HG02759 (cell line): Measurements from ENCODE around the gene TIPARP.

Experiments
- ATAC-seq: cut with Tn5 transposase; IDR thresholded peaks from one replicate; pipeline ENCODE4 v1.9.1; 2021; ENCODE audit warnings: mild to moderate bottlenecking, moderate library complexity; ENCODE audit not compliant: unreplicated experiment

TIPARP gene

DNA sequence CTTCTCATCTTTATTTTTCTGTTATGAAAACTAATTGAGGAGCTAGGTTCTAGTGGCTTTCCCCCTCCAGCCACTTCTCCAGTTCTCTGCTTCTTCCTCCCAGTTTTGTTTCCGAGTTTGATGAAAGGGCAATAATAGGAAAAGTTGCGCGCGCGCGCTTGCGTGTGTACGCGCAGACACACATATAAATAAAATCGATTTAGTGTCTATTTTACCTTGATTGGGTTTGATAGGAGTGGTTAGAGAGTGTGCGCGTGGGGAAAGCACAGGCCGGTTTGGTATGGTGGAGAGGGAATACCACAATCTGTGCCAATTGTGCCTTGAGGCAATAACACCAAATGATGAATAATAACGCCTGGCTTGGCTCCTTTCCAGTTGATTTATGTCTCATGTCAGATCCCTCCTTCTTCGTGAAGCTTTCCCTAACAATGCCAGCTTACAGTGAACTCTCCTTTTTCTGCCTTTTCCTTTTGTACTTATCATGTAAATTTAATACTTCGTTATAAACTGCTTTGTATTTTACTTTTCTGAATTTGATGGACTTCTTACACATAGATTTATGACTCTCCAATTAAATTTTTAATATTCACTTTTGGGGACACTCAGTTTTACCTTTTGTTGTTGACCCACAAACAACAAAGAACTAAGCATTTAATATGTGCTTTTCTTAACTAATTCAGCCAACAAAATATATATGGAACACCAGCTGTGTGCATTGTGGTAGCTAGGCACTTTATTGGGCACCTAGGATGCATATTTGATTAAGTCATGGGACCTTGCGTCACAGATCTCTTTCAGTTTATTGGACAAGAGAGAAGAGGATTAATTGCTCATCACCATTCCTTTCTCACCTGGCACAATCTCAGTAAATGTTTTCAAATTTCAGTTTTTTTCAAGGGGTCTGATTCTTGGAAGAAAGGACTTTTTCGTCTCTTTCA is 1.7 kb downstream of the TIPARP start:
- no peak for ATAC-seq

DNA sequence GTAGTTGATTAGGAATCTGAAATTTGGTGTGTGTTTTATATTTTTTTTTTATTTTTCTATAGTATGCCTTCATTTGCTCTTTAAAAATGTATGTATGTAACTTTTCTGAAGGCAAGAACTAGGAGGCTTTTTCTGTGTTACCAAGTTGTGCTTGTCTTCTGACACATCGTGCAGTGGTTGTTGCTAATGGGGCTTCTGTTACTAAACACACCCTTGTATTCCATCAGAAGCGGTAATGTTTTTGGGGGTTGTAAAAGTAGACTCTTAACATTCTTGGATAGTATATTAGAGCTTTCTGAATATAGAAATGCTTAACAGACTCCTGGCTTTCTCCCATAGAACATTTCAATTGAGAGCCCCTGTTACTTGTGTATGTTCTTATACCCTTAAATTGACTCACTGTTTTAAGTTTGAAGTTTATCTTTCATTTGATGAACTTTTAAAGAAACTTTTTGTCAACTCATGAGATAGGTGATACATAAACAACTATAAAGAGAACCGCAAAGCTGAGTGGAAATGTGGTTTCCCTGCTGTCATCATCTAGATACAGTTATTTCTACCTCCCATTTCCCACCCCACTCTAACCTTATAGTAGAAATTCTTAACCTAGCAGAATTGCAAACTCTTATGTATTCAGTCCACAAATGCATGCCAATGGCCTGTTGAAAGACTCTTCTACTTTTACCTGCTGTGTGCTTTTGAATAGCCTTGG is 2.5 kb downstream of the TIPARP start:
- no peak for ATAC-seq

DNA sequence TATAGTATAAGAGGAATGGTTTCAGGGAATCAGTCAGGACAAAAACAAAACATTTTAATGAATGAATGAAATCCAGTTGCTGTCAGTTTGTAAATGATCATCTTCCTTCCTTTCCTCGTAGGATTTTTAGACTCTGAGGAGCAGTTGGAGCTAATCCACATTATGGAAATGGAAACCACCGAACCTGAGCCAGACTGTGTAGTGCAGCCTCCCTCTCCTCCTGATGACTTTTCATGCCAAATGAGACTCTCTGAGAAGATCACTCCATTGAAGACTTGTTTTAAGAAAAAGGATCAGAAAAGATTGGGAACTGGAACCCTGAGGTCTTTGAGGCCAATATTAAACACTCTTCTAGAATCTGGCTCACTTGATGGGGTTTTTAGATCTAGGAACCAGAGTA is 3.1 kb downstream of the TIPARP start:
- no peak for ATAC-seq

DNA sequence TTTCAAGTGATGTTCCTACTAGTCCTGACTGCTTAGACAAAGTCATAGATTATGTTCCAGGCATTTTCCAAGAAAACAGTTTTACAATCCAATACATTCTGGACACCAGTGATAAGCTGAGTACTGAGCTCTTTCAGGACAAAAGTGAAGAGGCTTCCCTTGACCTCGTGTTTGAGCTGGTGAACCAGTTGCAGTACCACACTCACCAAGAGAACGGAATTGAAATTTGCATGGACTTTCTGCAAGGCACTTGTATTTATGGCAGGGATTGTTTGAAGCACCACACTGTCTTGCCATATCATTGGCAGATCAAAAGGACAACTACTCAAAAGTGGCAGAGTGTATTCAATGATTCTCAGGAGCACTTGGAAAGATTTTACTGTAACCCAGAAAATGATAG is 3.8 kb downstream of the TIPARP start:
- no peak for ATAC-seq

DNA sequence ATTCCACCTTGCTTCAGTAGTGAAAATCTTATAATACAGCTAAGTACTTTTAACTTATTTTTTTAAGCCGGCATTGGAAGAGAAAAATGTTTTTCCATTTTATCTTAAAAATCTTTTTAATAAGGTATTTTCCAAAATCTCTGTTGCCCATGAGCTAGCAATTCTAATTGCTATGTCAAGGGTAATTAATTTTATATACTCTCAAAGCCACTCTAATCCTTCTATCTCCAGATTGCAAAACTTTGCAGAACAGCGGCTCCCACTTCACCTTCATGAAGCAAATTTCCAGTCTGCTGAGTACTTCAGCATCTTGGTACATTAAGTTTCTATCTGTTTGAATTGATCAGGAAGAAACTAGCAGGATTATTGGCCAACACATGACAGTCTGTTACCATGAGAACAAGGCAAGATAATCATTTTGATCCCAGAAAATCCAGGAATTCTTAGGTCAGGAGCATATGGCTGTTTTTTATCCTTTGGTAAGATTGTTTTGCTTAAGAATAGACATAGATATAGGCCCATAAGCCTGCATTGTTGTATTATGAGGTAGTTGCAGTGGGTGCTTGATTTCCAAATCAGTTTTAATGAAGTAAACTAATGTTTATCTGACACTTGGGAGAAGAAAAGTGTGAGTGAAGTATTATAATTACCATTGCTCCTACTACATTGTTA is 6.0 kb downstream of the TIPARP start:
- no peak for ATAC-seq

- peak; percentile 76 for ATAC-seq
Measured at GRCh38 chr3:156681002-156681401, 6.6 kb downstream of the TIPARP start.

GRCh38 chr3:156682501-156682900 is 8.1 kb downstream of the TIPARP start:
- no peak for ATAC-seq

DNA sequence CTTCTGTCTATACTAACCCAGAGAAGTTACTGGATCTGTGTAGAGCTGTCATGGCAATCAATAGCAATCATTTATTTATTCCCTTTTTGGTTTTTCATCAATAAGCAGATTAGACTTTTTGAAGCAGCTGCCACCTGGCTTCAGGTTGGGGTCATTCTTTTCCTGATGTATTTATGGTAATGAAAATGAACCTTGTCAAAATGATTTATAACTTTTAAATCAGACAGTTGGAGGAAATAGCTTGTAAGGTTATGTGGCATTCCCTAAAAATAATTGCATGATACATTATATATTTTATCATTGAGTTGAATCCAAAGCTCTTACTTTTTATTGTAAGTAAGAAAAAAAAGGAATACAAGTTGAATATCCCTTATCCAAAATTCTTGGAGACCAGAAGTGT is 8.6 kb downstream of the TIPARP start:
- no peak for ATAC-seq

DNA sequence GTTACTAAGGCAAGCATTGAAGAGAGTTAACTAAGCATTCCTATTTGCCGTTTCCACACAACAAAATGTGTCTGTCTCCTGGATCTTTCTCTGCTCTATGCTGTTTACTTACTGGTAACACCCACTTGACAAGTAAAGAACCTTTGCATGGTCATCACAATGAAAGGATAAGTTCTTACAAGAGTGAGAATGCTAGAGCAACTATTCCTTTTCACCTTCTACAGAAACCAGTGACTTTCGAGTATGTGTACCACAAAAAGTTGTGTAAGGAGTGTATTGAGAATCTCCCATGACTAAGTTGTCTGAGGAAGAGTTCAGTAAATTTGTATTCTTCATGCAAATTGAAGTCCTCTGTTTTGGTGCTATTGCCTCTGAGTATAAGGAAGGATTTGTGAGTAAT is 10.8 kb downstream of the TIPARP start:
- ATAC-seq, result no peak

GRCh38 chr3:156685752-156686151 is 11.4 kb downstream of the TIPARP start:
- ATAC-seq, result peak; percentile 37

DNA sequence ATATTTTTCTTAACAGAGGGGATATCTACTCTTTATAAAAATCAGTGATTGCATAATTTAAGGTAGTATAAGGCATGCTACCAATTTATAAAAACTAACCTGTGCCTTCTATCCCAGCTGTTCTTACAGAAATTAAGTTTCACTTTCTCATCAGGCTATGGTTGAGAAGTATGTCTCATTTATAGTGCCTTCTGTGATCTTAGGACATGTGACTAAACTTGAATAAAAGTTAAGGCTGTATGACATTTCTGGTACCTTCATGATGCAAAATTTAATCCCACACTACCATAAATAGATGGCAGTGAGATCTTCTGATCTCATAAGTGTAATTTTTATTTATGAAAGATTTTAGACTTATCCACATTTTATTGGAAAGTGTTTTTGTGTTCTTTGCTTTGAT is 12.6 kb downstream of the TIPARP start:
- ATAC-seq, result peak; percentile 42

DNA sequence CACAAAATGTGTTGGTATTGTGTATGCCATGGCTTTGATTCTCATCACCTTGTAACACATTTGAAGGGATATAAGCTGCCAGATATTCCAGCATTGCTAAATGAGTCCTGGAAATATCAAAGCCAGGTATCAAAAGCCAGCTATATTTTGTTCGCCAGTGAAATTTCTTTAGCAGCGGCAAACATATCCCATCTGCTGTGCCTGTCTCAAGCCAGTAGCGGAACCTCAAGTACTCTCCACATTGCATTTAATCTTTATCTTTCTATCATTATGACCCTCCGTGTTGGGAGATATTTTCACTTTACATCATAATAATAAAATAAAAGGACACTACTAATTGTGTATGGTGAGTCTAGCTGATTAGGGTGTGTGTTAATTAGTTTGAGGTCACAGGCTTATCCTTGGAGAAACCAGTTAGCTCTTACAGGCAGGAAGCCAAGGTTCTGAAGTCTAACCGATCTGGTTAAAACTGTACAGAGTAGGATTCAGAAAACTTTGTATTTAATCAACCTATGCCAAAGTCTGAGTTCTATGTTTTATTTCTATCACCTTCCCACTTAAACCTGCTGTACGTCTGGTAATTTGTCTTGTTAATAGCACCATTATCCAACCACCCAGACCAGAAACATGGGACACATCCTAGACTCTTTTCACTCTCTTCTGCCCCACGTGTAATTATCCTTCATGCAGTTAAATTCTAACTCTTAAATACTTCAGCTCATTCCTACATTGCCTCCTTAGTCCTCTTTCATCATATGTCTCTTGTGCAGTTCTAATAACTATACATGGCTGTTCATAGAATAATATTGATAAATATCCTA is 14.5 kb downstream of the TIPARP start:
- no peak for ATAC-seq

DNA sequence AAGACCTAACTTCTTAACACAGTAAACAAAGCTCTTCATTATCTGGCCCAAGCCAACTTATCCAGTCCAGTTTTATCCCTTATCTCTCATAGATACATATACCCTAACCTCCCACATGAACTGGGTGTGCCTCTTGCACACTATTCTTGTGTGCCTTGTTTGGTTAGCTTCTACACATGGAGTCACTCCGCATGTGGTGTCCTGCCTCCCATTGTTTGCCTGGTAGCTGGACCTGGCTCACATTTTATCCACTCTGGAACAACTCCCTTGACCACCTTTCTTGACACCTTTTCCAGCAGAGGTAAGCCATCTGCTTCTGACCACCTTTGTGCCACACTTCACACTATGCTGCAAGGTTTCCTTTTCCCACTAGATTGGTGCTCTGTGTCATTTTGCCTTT is 15.2 kb downstream of the TIPARP start:
- ATAC-seq, result no peak

- ATAC-seq, result no peak
Measured at GRCh38 chr3:156691920-156692319, 17.5 kb downstream of the TIPARP start.

DNA sequence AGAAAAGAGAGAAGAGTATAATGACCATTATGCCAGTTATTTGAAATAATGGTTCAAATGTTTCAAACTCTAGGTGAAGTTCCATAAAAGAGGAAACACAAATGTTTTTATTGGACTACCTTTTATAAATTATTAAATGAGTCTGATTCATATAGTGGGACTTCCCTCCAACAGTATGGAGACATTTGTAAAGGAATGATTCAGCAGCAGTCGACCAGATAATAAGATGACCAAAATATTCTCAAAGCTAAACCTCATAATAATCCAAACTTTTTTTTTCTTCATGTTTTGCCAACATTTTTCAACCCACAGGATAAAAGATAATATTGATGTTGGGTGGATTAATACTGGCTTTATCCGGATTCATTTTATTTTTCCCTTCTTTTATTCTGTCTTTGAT is 18.8 kb downstream of the TIPARP start:
- no peak for ATAC-seq

DNA sequence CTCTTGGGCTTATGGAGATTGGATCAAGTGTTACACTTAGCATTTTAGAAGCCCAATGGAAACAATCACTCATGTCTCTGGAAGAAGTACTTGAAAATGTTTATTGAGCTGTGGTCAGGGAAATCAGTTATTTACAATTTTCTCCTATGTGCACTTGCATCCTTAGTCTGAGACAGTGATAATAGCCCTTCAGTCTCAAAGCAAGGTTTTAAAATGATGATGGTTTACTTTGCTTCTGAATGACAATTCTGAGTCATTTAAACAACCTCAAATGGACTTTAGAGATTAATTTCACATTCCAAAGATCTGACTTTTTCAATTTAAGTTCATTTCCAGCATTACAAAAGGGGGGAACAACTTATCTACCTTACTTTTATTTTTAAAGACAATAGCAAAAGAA is 20.1 kb downstream of the TIPARP start:
- no peak for ATAC-seq

- no peak for ATAC-seq
Measured at GRCh38 chr3:156702367-156702766, 28.0 kb downstream of the TIPARP start.

- ATAC-seq, result no peak
Measured at GRCh38 chr3:156704370-156705036, 30.1 kb downstream of the TIPARP start.

DNA sequence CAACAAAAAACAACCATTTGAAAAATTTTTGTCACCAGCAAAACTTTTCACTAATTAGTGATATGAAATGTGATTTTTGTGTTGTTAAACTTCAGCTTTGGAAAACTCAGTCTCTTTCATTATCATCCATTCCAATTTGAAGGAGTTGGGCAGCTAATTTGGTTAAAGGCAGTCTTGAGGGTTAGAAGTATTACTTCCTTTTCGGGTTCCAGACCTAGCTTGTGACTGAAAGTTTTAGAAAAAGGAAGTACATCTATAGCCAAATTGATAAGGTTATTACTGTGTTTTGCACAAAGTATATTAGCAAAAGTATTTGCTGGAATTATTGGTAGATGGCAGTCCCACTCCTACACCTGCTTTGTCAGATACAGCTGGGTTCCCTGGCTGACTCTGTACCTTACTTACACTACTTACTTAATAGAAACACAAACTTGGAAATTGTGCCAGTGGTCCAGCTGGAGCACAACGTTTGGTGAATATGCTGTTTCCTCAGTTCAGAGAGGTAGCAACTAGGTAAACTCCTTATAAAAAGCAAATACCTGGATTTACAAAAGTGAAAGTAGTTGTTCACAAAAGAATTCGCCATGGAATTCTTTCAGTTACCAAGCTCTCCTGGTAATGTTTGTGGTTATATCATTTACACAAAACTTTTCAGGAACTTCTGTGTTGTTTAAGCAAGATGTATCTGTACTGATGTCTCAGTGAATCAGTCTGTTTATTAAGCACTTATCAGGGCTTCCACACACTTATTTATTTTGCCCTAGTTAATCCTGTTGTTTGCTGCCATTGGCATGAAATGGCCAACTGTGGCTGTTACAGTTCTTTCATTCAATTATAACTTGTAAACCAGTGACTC is 31.6 kb downstream of the TIPARP start:
- ATAC-seq, result peak; percentile 68
